ENCODE data around the gene TMEM63C.

Gene TMEM63C

DNA sequence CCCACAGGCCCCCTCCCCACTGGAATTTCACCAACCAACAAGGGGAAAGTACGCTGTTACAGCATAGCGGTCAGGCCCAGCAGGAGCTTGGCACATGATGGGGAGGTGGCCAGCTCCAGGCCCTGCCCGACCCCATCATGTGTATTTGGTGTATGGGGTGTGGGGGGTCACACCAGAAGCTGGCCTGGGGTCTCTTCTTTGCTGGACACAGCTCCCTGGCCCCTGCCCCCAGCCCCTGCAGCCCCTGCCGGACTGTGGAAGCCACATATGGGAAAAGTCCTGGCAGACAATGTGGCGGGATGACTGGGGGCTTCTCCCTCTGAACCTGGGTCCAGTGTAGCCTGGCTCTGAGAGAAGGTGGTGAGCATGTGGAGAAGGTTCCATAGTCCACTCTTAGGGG, 77.0 kb downstream of the TMEM63C start:
- Histone ChIP-seq H3K4me3 (ENCODE audit: low read depth, low read length) (no peak overlapping the region), H3K36me3 (ENCODE audit: control insufficient read depth, insufficient read depth, low read length) (no peaks in the 10 kb centered on the region), H3K9me3 (ENCODE audit: control insufficient read depth, insufficient read depth, low read length) (no peaks in the 10 kb centered on the region), H3K4me1 (ENCODE audit: control insufficient read depth, insufficient read depth, low read length) (no peaks in the 10 kb centered on the region), H3K27me3 (ENCODE audit: control insufficient read depth, insufficient read depth, low read length) (no peaks in the 10 kb centered on the region), H3K9ac (ENCODE audit: low read depth, low read length) (no peak overlapping the region), H3K27ac (ENCODE audit: low read depth, low read length) (no peak overlapping the region)

DNA sequence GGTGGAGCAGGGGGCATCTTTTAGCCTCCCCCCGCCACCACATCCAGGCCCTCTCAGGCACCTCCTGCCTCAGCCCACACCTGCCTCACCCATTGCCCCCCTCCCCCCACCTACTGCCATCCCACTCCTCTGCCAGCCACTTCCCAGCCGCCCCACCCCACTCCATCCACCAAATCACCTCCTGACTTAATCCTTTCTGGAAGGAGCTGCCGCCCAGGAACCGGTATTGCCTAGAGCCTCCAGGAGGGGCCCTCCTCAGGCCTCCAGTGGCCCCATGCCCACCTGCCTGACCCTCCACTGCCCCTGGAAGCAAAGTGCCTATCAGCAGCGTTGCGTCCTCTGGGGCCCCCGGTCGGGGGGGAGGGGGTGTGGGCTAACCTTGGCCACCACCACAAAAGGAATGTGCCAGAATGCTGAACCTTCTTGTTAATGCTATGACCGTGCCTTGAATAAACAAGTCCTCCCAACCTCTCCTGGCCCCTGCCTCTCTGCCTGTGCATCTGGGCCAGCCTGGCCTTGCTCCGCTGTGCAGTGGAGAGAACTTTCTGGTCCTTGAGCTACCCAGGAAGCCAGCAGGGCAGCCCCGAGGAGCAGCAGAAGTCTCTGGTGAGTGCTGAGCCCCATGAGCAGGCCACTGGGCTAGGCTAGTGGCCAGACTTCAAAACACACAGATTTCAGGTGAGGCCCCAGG, 77.6 kb downstream of the TMEM63C start:
- Histone ChIP-seq H3K27me3 (ENCODE audit: control insufficient read depth, insufficient read depth, low read length) (no peaks in the 10 kb centered on the region), H3K9ac (ENCODE audit: low read depth, low read length) (no peak overlapping the region), H3K4me1 (ENCODE audit: control insufficient read depth, insufficient read depth, low read length) (no peaks in the 10 kb centered on the region), H3K36me3 (ENCODE audit: control insufficient read depth, insufficient read depth, low read length) (no peaks in the 10 kb centered on the region), H3K4me3 (ENCODE audit: low read depth, low read length) (no peak overlapping the region), H3K9me3 (ENCODE audit: control insufficient read depth, insufficient read depth, low read length) (no peaks in the 10 kb centered on the region), H3K27ac (ENCODE audit: low read depth, low read length) (no peak overlapping the region)

DNA sequence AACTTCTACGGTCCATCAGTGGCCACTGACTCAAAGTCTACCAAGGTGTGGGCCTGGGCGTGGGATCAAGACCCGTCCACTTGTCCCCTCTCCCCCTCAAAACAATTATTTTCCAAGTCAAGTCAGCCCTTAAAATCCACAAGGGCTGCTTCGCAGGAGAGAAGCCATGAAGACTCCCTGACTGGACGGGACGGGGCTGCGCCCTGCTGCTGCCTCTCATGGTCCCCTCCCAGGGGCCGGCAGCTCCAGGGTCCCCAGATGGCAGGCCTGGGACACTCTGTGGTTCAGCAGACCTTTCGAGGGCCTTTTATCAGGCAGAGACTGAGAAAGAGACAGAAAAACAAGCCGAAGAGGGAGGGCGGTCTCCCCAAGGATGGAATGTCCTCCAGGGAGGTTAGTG, 78.6 kb downstream of the TMEM63C start:
- no peak overlapping the region for H3K9ac ChIP-seq (ENCODE audit: low read depth, low read length)

DNA sequence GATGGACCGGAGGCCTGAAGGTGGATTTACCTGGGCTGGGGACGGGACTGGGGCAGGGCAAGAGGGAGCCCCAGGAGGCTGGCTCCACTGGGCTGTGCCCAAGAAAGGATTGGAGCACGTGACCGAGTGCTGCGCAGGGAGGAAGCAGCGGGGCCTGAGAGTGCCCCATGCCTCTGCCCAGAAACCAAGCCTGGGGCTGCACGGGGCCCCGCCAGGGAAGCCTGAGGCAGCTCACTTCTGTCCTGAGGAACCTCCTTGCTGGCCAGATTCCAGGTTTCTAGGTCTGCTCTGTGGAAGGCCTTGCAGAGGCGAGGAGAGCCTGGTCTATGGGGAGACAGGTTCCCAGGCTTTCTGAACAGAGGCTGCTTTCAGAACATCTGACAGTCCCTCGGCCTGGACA, 79.0 kb downstream of the TMEM63C start:
- no peaks in the 10 kb centered on the region for H3K4me1 ChIP-seq (ENCODE audit: control insufficient read depth, insufficient read depth, low read length)
- no peak overlapping the region for H3K27ac ChIP-seq (ENCODE audit: low read depth, low read length)
- no peaks in the 10 kb centered on the region for H3K36me3 ChIP-seq (ENCODE audit: control insufficient read depth, insufficient read depth, low read length)
- no peak overlapping the region for H3K4me3 ChIP-seq (ENCODE audit: low read depth, low read length)
- H3K9ac ChIP-seq (ENCODE audit: low read depth, low read length), result no peak overlapping the region
- H3K27me3 ChIP-seq (ENCODE audit: control insufficient read depth, insufficient read depth, low read length), result no peaks in the 10 kb centered on the region
- H3K9me3 ChIP-seq (ENCODE audit: control insufficient read depth, insufficient read depth, low read length), result no peaks in the 10 kb centered on the region

More for the DNA sequence above, 78.6 kb downstream of the TMEM63C start:
- H3K27me3 ChIP-seq (ENCODE audit: control insufficient read depth, insufficient read depth, low read length), result no peaks in the 10 kb centered on the region
- H3K36me3 ChIP-seq (ENCODE audit: control insufficient read depth, insufficient read depth, low read length), result no peaks in the 10 kb centered on the region
- H3K27ac ChIP-seq (ENCODE audit: low read depth, low read length), result no peak overlapping the region
- H3K9me3 ChIP-seq (ENCODE audit: control insufficient read depth, insufficient read depth, low read length), result no peaks in the 10 kb centered on the region
- H3K4me3 ChIP-seq (ENCODE audit: low read depth, low read length), result no peak overlapping the region
- H3K4me1 ChIP-seq (ENCODE audit: control insufficient read depth, insufficient read depth, low read length), result no peaks in the 10 kb centered on the region

DNA sequence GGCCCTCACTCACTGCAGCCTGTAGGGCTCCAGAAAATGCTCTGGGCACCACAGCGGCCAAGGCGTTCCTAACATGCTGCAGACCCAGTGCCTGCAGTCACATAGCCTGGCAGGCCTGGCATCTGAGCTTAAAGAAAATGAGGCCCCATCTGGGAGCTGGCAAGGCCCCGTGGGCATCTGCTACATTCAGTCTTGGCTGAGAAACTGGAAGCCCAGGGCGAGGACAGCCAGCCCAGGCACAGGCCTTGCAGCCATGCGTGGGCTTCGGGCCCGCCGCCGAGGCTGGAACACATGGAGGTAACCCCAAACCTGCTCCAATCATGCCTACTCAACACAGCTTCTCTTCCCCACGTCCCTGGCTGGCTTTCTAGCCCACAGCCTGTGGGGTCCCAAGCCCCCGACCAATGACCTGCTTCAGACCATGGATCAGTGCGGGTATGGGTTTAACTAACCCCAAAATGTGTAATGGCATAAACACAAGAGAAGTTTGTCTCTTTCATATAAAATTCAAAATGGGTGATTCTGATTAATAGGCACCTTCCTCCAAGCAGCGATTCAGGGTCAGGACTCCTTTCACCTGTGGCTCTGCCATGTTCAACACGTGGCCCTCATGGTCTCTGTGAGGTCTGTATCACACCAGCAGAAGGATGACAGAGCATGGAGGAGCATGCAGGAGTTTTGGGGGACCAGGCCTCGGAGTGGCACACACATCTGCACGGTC, 83.0 kb downstream of the TMEM63C start:
- H3K4me1 ChIP-seq (ENCODE audit: control insufficient read depth, insufficient read depth, low read length), result no peaks in the 10 kb centered on the region
- no peak overlapping the region for H3K9ac ChIP-seq (ENCODE audit: low read depth, low read length)
- H3K27me3 ChIP-seq (ENCODE audit: control insufficient read depth, insufficient read depth, low read length), result peaks cover 17% of the 10 kb centered on the region
- H3K9me3 ChIP-seq (ENCODE audit: control insufficient read depth, insufficient read depth, low read length), result no peaks in the 10 kb centered on the region
- no peak overlapping the region for H3K27ac ChIP-seq (ENCODE audit: low read depth, low read length)
- no peak overlapping the region for H3K4me3 ChIP-seq (ENCODE audit: low read depth, low read length)
- H3K36me3 ChIP-seq (ENCODE audit: control insufficient read depth, insufficient read depth, low read length), result no peaks in the 10 kb centered on the region

DNA sequence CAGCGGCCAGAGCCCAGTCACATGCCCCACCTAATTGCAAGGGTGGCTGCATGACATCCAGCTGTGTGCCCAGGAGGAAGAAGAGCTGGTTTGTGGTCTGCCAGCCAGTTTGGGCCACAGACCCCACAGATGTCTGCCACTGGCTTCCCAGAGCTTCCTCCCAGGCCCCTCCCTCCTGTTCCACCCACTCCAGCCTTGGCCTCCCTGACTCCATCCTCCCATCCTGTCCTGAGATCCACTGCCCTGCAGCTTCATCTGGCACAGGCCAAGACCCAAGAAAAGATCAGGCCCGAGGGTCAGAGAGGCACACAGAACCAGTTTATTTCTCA, 83.6 kb downstream of the TMEM63C start:
- H3K27me3 ChIP-seq (ENCODE audit: control insufficient read depth, insufficient read depth, low read length), result peaks cover 22% of the 10 kb centered on the region
- H3K9ac ChIP-seq (ENCODE audit: low read depth, low read length), result no peak overlapping the region
- H3K4me3 ChIP-seq (ENCODE audit: low read depth, low read length), result no peak overlapping the region
- no peaks in the 10 kb centered on the region for H3K4me1 ChIP-seq (ENCODE audit: control insufficient read depth, insufficient read depth, low read length)
- no peaks in the 10 kb centered on the region for H3K9me3 ChIP-seq (ENCODE audit: control insufficient read depth, insufficient read depth, low read length)
- no peaks in the 10 kb centered on the region for H3K36me3 ChIP-seq (ENCODE audit: control insufficient read depth, insufficient read depth, low read length)
- no peak overlapping the region for H3K27ac ChIP-seq (ENCODE audit: low read depth, low read length)

DNA sequence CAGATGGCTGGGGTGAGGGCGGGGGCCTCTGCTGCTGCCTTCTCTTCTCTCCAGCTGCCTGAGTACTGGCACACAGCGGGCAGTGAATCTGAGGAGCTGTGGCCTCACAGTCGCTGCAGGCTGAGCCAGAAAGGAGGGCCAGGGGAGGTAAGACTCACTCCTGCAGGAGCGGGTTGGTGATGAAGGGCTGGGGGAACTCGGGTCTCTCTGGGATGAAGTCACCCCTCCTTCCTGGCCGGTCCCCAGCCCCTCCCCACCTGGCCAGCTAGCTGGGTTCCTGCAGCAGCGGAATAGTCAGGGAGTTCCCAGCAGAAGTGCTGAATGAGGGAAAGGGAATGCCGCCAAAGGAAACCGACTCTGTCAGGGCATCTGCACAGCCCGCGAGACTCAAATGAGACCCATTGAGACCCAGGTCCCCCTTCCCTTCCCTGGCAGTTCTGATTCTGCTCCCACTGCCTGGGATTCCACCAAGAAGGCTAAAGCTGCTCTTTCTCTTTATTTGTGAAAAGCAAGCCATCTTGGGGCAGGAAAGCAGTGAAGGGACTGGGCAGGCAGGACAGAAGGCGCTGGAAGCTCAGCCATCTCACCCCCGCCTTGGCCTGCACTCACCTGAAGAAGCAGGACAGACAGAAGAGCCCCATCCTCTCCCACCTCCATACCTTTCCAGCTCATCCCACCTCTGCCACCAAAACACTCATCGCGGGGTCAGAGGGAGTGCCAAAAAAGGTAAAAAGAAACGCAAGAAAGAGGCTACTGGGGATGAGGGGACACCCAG, 84.2 kb downstream of the TMEM63C start:
- Histone ChIP-seq H3K36me3 (ENCODE audit: control insufficient read depth, insufficient read depth, low read length) (no peaks in the 10 kb centered on the region), H3K4me3 (ENCODE audit: low read depth, low read length) (no peak overlapping the region), H3K27me3 (ENCODE audit: control insufficient read depth, insufficient read depth, low read length) (peaks cover 28% of the 10 kb centered on the region), H3K9me3 (ENCODE audit: control insufficient read depth, insufficient read depth, low read length) (no peaks in the 10 kb centered on the region), H3K9ac (ENCODE audit: low read depth, low read length) (no peak overlapping the region), H3K27ac (ENCODE audit: low read depth, low read length) (no peak overlapping the region), H3K4me1 (ENCODE audit: control insufficient read depth, insufficient read depth, low read length) (no peaks in the 10 kb centered on the region)

DNA sequence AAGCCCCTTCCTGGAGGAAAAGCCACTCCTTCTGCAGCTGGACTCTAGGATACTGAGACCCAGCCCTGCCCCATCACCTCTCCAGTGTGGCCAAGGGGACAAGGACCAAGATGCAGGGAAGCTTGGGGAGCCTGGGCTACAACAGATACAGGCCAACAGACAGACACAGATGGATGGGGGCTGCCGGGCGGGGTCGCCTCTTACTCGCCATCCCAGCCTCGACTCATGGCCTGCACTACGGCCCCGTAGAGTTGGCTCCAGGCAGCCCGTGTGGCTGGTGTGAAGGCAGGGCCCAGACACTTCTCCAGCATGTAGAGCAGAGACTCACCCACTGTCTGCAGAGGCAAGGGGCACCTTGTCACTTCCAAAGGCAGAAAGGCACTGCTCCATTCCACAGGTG, 84.7 kb downstream of the TMEM63C start:
- no peaks in the 10 kb centered on the region for H3K36me3 ChIP-seq (ENCODE audit: control insufficient read depth, insufficient read depth, low read length)
- H3K27me3 ChIP-seq (ENCODE audit: control insufficient read depth, insufficient read depth, low read length), result peaks cover 34% of the 10 kb centered on the region
- H3K27ac ChIP-seq (ENCODE audit: low read depth, low read length), result no peak overlapping the region
- H3K4me1 ChIP-seq (ENCODE audit: control insufficient read depth, insufficient read depth, low read length), result peaks cover 1% of the 10 kb centered on the region; the same call in 1 of the 2 replicates
- no peak overlapping the region for H3K4me3 ChIP-seq (ENCODE audit: low read depth, low read length)
- H3K9ac ChIP-seq (ENCODE audit: low read depth, low read length), result no peak overlapping the region
- H3K9me3 ChIP-seq (ENCODE audit: control insufficient read depth, insufficient read depth, low read length), result no peaks in the 10 kb centered on the region

DNA sequence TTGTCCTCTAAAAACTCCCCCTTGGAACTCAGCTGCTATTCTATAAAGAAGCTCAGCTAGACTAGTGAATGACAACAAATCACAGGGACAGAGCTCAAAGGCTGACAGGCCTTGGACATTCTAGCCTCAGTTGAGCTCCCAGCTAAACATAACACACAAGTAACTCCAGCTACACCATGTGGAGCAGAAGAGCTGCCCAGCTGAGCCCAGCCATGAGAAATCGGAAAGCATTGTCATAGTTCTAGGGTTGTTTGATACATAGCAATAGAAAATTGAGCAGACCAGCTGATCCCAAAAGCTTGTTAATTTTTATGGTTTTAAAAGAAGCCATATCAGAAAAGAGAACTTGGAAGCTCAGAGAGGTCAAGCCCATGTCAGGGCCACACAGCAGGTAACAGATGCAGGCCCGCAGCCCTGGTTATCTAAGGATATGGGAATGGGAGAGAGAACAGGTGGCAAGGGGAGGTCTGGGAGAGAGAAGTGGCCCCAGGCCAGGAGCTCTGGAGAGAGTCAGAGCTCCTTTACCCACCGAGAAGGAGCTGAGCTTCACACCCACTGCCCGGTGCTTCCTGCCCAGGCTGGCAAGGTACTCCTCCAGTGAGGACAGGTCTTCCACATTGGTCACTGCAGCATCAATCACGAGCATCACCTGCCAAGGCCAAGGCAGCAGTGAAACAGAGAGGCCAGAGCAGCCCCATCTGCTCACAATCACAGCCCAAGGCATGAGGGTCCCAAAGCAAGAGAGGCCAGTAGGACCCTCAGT, 86.5 kb downstream of the TMEM63C start:
- Histone ChIP-seq H3K36me3 (ENCODE audit: control insufficient read depth, insufficient read depth, low read length) (no peaks in the 10 kb centered on the region), H3K27me3 (ENCODE audit: control insufficient read depth, insufficient read depth, low read length) (peaks cover 52% of the 10 kb centered on the region), H3K9me3 (ENCODE audit: control insufficient read depth, insufficient read depth, low read length) (no peaks in the 10 kb centered on the region), H3K4me1 (ENCODE audit: control insufficient read depth, insufficient read depth, low read length) (peaks cover 3% of the 10 kb centered on the region; the same call in 1 of the 2 replicates), H3K27ac (ENCODE audit: low read depth, low read length) (no peak overlapping the region), H3K4me3 (ENCODE audit: low read depth, low read length) (no peak overlapping the region), H3K9ac (ENCODE audit: low read depth, low read length) (no peak overlapping the region)

DNA sequence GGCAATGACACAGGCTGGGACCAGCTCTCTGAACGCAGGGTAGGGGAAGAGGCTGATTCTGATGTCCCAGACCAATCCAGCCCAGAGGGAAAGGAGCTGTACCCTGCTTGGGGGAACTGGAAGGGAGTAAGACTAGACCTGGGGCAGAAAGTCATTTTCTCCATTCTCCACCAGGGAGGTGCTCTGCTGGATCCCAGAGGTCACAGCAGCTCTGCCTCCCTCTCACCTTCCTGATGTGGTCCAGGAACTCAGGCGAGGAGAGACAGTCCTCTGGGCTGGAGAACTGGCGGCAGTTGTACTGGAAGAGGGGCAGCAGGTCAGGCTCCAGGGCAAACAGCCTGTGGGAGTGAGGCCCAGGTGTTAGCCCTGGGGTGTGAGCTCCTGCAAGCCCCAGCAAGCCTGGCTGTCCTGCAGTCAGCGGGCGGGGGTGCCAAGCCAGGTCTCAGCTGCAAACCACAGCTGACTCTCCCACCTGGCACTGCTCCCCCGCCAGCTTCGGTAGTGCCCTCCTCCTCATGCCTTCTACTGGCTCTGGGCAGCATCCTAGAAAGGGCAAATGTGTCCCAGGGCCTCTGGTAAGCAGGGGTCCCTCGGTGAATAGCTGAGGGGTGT, 87.5 kb downstream of the TMEM63C start:
- Histone ChIP-seq H3K27me3 (ENCODE audit: control insufficient read depth, insufficient read depth, low read length) (peaks cover 52% of the 10 kb centered on the region), H3K4me1 (ENCODE audit: control insufficient read depth, insufficient read depth, low read length) (peaks cover 3% of the 10 kb centered on the region; the same call in 1 of the 2 replicates), H3K9me3 (ENCODE audit: control insufficient read depth, insufficient read depth, low read length) (no peaks in the 10 kb centered on the region), H3K9ac (ENCODE audit: low read depth, low read length) (no peak overlapping the region), H3K4me3 (ENCODE audit: low read depth, low read length) (no peak overlapping the region), H3K36me3 (ENCODE audit: control insufficient read depth, insufficient read depth, low read length) (no peaks in the 10 kb centered on the region), H3K27ac (ENCODE audit: low read depth, low read length) (no peak overlapping the region)
